Left ventricle myocardium superior (tissue), 1 donor: ENCODE measurements around the gene NAA15. TPM values are rescaled to one million over a fixed set of nuclear protein-coding genes. Genes with fewer than 3 reads are reported as not detected.
"Not testable (repeated sequence)": the region's sequence is repeated elsewhere in the genome, so short reads cannot be mapped to it uniquely, and the experiment has no call there.

Source experiments
- ATAC-seq: fragments of 200-7000 bp; cut with Tn5 transposase; one replicate; pipeline ENCODE4 v1.9.1; 2020; ENCODE audit warnings: mild to moderate bottlenecking, moderate library complexity
- DNase-seq: peaks from one replicate; pipeline ENCODE4 v3.0.0-alpha.2; 2020
- intact Hi-C: fragments of 100-400 bp; cut with micrococcal nuclease; formaldehyde crosslinking; loops from one replicate; pipeline ENCODE4 v1.11.0; 2022
- long read RNA-seq: library from polyadenylated mRNA; unstranded; transcript quantifications from one replicate; pipeline ENCODE4 v2.0.0, GENCODE V29; 2021
- total RNA-seq: library from RNA; stranded (reverse); fragmentation: NEBNext Ultra II Directional; extraction: Animal tissue kit (Norgen Biotek cat#: 25700); gene quantifications from one replicate; pipeline ENCODE4 v1.2.1, GENCODE V29; 2021
- donor health status: DM: no; HTN: yes; CAD: no; lungs with severe emphysema.

The NAA15 gene
- total RNA-seq = 36.1 TPM
- long read RNA-seq, full-length matches to known transcripts = 6 of 36 reads
- long read RNA-seq, partial matches to known transcripts = 27 of 36 reads
- long read RNA-seq, other reads (novel, unspliced or antisense) = 3 of 36 reads

DNA sequence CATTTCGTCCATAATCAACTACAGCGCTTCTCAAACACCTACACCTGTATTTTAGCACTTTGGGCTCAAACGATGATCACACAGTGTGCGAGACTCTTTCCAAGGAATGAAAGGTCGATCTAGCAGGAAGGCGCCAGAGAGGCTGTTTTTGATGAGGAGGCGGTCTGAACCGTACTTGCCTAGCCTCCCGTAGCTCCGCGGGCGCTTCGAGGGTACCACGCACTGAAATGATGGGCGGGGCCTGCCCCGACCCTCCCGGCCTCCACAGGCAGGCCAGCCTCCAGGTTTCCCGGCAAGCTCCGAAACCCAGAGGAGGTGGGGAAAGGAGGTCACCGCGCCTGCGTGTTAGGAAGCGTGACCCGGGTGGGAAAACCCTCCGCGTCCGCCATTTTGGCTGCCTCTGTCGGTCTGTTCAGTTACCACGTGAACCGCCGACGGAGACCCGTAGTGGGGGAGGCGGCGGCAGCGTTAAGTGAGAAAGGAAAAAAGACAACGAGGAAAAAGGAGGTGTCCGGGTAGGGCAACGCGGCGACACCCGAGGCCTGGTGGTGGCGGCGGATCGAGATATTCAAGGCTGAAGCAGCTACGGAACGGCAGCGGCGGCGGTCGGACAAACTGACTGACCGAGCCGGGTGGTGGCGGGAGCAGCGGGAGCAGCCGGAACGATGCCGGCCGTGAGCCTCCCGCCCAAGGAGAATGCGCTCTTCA is at the start of gene NAA15:
Gene NAA15, plus strand, starts transcription at position 393 of the 708 bp plus-strand sequence. Its CDS starts 273 bp downstream, at position 666.
- peak; percentile 99 for DNase-seq
- intact Hi-C loops = no loop called here
- ATAC-seq = peak; percentile 96

GRCh38 chr4:139253046-139253445 is 48.3 kb upstream of the NAA15 start:
- intact Hi-C loops = no loop called here
- DNase-seq (no peak), ATAC-seq (no peak)

DNA sequence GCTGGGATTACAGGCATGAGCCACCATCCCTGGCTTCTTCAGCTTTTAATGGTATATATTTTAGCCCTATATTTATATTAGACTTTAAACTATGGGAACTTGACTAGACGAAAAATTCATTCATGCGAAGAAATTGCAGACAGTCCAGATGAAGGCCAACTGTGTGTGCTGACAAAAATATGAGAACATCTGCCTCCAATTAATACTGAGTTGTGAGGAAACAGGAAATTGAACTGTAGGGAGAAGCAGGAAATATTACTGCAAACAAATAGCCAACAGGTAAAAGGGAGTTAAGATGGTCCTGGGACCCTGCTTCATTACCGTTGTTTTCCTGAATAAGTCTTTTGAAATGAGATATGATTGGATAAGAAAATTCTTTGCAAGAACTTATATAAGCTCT is 47.6 kb upstream of the NAA15 start:
- DNase-seq (no peak), ATAC-seq (no peak)
- intact Hi-C loops = no loop called here

DNA sequence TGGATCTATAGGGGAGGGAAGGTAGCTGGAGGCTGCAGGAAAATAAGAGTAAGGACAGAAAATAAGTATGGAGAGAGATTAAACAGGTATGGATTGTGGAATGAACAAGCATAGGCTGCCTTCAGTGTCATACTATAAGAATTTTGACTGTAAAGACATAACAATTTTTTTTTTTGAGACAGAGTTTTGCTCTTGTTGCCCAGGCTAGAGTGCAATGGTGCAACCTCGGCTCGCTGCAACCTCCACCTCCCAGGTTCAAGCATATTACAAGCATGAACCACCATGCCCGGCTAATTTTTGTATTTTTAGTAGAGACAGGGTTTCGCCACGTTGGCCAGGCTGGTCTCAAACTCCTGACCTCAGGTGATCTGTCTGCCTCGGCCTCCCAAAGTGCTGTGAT is 45.7 kb upstream of the NAA15 start:
- intact Hi-C loops, DNase-seq, ATAC-seq: not testable (repeated sequence)

GRCh38 chr4:139256349-139256748 is 45.0 kb upstream of the NAA15 start:
- intact Hi-C loops = no loop called here
- no peak for DNase-seq
- no peak for ATAC-seq

DNA sequence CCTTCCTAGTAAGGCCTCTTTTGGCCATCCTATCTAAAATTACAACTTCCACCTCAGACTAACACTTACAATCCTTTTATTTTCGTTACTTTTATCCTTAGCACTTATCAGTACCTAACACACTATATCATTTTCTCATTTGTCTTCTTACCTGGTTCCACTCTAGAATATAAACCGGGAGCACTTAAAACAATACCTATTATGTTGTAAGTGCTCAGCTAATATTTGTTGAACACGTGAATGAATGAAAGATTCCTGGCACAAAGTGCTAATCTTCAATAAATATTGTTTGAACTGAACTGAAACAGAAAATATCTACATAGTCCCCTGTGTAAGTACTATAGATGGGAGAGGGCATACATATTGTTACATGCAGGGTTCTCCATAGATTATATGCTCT is 35.7 kb upstream of the NAA15 start:
- DNase-seq (no peak), ATAC-seq (no peak)
- intact Hi-C loops = no loop called here

DNA sequence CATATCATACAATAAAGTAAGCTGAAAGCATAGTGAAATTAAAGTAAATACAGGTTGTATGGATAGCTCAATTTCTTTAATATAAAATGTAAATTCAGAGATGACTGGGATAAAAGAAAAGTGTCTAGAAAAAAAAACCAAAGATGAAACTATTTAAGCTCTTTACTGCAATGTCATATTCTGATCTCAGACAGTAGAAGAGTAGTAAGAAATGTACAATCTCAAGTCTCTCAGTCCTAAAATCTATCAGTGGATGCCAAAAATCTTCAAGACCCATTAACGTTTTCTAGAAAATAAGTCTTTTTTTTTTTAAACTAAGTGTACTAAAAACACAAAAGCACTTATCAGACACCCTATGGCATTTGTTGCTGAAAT is 35.1 kb upstream of the NAA15 start:
- ATAC-seq (peak; percentile 10), DNase-seq (no peak)
- intact Hi-C loops = no loop called here

- intact Hi-C loops = no loop called here
- DNase-seq (peak; percentile 84), ATAC-seq (peak; percentile 97)
Measured at GRCh38 chr4:139266583-139267257, 34.6 kb upstream of the NAA15 start.

- intact Hi-C loops = no loop called here
Measured at GRCh38 chr4:139267301-139267700, 34.0 kb upstream of the NAA15 start.

GRCh38 chr4:139273835-139274234 is 27.5 kb upstream of the NAA15 start:
- intact Hi-C loops = no loop called here
- no peak for ATAC-seq
- no peak for DNase-seq

More at GRCh38 chr4:139267301-139267700, 34.0 kb upstream of the NAA15 start:
- ATAC-seq (no peak), DNase-seq (no peak)

DNA sequence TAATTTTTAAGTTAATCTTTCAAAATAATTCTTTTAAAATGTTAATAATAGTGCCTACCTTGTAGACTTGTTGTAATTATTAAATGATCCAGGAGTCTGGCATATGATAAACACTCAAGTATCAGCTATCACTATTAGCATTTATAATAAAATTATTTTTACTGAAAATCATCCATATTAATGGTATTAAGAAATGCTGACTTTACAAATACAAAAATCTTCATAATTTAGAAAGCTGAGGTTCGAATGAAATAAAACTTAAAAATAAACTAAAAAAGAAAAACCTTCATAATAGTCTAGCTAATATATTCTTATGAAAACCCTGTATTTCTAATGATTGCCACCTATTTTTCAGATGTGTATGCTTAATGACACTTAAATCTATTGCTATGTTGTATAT is 26.5 kb upstream of the NAA15 start:
- intact Hi-C loops = no loop called here
- ATAC-seq (no peak), DNase-seq (no peak)

GRCh38 chr4:139275281-139275735 is 26.0 kb upstream of the NAA15 start:
- intact Hi-C loops = no loop called here
- no peak for ATAC-seq
- no peak for DNase-seq

DNA sequence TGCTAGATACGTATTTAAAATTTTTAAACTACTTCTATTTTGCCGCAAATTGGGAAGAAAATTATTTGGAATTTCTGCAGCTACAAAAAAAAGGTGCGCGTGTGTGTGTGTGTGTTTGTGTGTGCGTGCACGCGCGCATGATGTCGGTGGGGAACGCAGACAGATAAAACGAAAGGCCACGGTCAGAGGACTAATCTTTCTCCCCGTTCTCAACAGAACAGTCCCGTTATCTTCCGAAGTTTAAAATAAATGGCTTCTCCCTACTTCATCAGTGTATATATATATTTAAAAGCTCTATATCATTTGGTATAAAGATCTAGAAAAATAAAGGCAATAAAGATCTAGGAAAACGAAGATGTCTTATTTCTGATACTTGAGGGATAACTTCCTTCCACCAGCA is 22.8 kb upstream of the NAA15 start:
- DNase-seq = no peak
- ATAC-seq = no peak
- intact Hi-C loops = no loop called here

DNA sequence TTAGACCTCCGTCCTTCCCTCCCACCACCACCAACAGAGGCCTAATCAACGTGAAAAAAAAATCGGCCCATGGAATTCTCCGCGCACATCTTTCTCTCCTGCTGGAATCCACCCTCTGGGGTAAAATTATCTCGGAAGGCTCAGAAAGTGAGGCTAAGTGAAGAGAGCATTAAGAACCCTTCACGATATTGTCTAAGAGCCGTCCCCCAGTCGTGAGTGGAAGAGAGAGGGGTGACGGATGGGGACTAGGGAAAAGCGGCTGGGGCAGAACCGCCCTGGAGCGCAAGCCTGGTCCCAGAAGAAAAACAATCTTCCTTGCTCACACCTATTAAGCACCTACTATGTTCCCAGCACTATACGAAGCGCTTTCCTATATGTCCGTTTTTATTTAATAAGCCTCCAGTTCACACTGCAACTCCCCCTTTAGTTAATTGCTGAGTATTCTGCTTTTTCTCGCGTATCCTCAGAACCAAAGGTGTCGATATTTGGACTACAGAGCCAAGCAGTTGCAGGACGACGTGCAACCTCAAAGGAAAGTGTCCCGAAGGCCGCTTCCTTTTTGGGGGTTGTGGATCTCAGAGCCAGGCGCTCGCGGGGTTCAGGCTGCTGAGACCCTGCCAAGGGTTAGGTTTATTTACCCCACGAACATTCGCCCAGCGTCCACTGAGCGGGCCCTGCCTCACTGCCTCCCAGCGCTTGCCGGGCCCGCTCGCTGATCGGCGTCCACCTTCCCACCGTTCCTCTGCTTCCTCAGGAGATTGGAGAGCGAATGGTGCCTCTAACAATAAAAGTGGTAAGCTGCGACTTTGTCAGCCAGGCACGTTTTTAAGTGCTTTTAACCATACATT is 22.2 kb upstream of the NAA15 start:
- DNase-seq = no peak
- intact Hi-C loops = no loop called here
- peak; percentile 53 for ATAC-seq

- ATAC-seq = peak; percentile 85
- DNase-seq = peak; percentile 53
- intact Hi-C loops = no loop called here
Measured at GRCh38 chr4:139279760-139280620, 21.3 kb upstream of the NAA15 start, which contains the start of gene MGARP. Gene MGARP, minus strand, starts transcription at chr4:139280225. Its CDS starts 67 bp downstream, at chr4:139280158.

DNA sequence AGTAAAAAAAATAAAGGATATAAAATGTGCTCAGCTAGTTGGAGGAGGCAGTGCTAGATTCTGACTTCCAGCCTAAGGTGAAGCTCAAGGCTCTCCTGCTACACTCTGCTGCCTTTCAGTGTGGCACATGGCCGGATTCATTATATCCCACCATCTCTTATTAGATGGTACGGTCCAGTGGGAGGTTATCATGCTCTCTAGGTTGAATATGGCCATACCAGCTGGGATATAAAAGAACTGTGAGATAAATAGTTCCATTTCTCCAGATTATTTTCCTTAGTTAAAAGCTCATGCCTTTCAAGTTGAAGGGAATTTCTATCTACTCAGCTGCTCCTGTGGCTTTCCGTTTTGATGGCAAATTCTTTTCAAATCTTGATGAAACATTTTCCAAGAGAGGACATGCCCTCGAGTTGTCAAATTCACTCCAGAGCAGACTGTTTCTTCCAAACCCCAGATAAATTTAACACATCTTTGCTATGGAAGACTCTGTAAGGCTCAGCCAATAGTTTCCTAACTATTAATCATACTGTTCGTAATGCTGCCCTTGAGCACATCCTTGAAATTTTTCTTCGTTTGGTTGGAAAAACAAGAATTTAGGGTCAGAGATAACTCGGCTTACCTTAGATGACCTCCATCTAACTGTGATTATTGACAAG is 19.1 kb upstream of the NAA15 start:
- intact Hi-C loops = no loop called here
- DNase-seq = no peak
- no peak for ATAC-seq

DNA sequence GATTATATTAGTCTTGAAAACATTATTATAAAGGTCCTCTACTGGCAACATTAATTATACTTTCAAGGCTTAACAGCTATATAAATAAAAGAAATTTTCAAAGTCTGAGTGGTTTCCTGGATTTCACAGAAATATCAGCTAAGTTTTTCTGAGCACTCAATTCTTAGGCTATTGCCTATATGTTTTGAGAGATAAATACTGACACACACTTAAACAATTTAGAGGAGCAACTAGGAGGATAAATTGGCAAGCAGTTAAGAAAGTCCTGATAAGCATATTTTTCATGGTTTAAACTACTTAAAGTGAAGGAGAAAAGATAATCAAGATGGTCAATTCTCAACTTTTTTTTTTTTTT is 18.6 kb upstream of the NAA15 start:
- intact Hi-C loops = no loop called here
- DNase-seq (no peak), ATAC-seq (no peak)

DNA sequence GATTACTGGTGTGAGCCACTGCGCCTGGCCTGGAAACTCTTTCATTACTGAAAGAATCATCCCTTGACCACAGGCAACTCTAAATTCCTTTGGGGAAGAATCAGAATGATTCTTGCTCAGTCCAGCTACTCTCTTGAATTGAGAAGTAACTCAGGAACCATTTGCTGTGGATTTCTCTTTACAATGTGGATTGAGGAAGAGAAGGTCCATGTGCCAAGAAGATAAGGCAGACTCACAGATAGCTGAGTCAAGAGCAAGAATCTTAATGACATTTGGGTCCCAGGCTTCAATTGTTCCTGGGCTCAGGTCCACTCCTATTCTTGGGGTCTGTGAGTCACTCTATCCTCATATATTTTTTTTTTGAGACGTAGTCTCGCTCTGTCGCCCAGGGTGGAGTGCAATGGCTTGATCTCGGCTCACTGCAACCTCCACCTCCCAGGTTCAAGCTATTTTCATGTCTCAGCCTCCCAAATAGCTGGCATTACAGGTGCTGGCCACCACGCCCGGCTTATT is 15.1 kb upstream of the NAA15 start:
- ATAC-seq (peak; percentile 56), DNase-seq (no peak)
- intact Hi-C loops = no loop called here
